Femur (tissue), 1 donor: ENCODE measurements around the gene ALG13.
"Not testable (repeated sequence)": the region's sequence is repeated elsewhere in the genome, so short reads cannot be mapped to it uniquely, and the experiment has no call there.

Experiments
- DNase-seq: peaks from one replicate; pipeline ENCODE4 v3.0.0-alpha.2; 2017

ALG13 gene

GRCh38 chrX:111761578-111762135, 80.7 kb downstream of the ALG13 start:
- DNase-seq: no peak

- DNase-seq: no peak
These were observed 97.6 kb downstream of the ALG13 start for GRCh38 chrX:111778591-111778990.

- no peak for DNase-seq
These were observed 98.6 kb downstream of the ALG13 start for GRCh38 chrX:111779582-111779981.

- DNase-seq: no peak
These were observed 103.7 kb downstream of the ALG13 start for GRCh38 chrX:111784667-111785066.

GRCh38 chrX:111790054-111790453, 109.1 kb downstream of the ALG13 start:
- DNase-seq: not testable (repeated sequence)
